HepG2 (cell line): ENCODE measurements around the gene TTC31. TPM values are rescaled to one million over a fixed set of nuclear protein-coding genes. Genes with fewer than 3 reads are reported as not detected.

Experiments
- ARNT ChIP-seq: fragments of 450-650 bp; IDR thresholded peaks from 2 replicates; pipeline ENCODE4 v1.6.1; 2017
- ELF4 ChIP-seq: sonication (generic); formaldehyde crosslinking; IDR thresholded peaks from 2 replicates; pipeline ENCODE4 v1.5.0; 2020; ENCODE audit warnings: missing genetic modification reagents, mild to moderate bottlenecking, moderate library complexity, borderline replicate concordance
- HNF4A ChIP-seq: sonication (generic); formaldehyde crosslinking; IDR thresholded peaks from 2 replicates; pipeline ENCODE4 v1.4.0; 2020; ENCODE audit warnings: missing genetic modification reagents
- MIER3 ChIP-seq: IDR thresholded peaks from 2 replicates; pipeline ENCODE4 v1.6.1; 2016; ENCODE audit warnings: missing compliant biosample characterization, borderline replicate concordance
- PATZ1 ChIP-seq: sonication (generic); formaldehyde crosslinking; IDR thresholded peaks from 2 replicates; pipeline ENCODE4 v1.4.0; 2020; ENCODE audit warnings: missing genetic modification reagents
- PITX1 ChIP-seq: sonication (generic); formaldehyde crosslinking; IDR thresholded peaks from 2 replicates; pipeline ENCODE4 v1.5.1; 2020; ENCODE audit warnings: mild to moderate bottlenecking, missing genetic modification reagents
- POLR2G ChIP-seq: fragments of 200-400 bp; formaldehyde crosslinking; IDR thresholded peaks from 2 replicates; pipeline ENCODE4 v1.6.1; 2018; ENCODE audit warnings: mild to moderate bottlenecking, low read depth, low read length, moderate library complexity
- RBFOX2 ChIP-seq: fragments of 200-400 bp; formaldehyde crosslinking; IDR thresholded peaks from 2 replicates; pipeline ENCODE4 v1.6.1; 2017; ENCODE audit warnings: low read depth, mild to moderate bottlenecking, low read length
- REL ChIP-seq: sonication (generic); formaldehyde crosslinking; conservative IDR thresholded peaks from 2 replicates; pipeline ENCODE4 v1.8.0; 2022; ENCODE audit warnings: mild to moderate bottlenecking, missing genetic modification reagents, moderate library complexity
- SMAD1 ChIP-seq: sonication (generic); formaldehyde crosslinking; IDR thresholded peaks from 2 replicates; pipeline ENCODE4 v1.4.0; 2020; ENCODE audit warnings: missing genetic modification reagents, low read depth, mild to moderate bottlenecking, borderline replicate concordance
- SNAI1 ChIP-seq: sonication (generic); formaldehyde crosslinking; IDR thresholded peaks from 2 replicates; pipeline ENCODE4 v1.5.0; 2020; ENCODE audit warnings: mild to moderate bottlenecking, missing genetic modification reagents, borderline replicate concordance
- ZBTB39 ChIP-seq: sonication (generic); formaldehyde crosslinking; IDR thresholded peaks from 2 replicates; pipeline ENCODE4 v1.5.0; 2020; ENCODE audit warnings: missing genetic modification reagents
- ZBTB7B ChIP-seq: sonication (generic); formaldehyde crosslinking; IDR thresholded peaks from 2 replicates; pipeline ENCODE4 v1.4.0; 2020; ENCODE audit warnings: missing genetic modification reagents
- ZFP41 ChIP-seq: sonication (generic); formaldehyde crosslinking; IDR thresholded peaks from 2 replicates; pipeline ENCODE4 v1.4.0; 2020; ENCODE audit warnings: mild to moderate bottlenecking, missing genetic modification reagents, borderline replicate concordance
- ZFP91 ChIP-seq: sonication (generic); formaldehyde crosslinking; IDR thresholded peaks from 2 replicates; pipeline ENCODE4 v1.9.0; 2022; ENCODE audit warnings: missing genetic modification reagents, mild to moderate bottlenecking, borderline replicate concordance
- ZFX ChIP-seq: sonication (generic); formaldehyde crosslinking; IDR thresholded peaks from 2 replicates; pipeline ENCODE4 v1.4.0; 2020; ENCODE audit warnings: mild to moderate bottlenecking, low read depth, missing genetic modification reagents, moderate library complexity
- ZNF552 ChIP-seq: sonication (generic); formaldehyde crosslinking; IDR thresholded peaks from 2 replicates; pipeline ENCODE4 v1.9.0; 2022; ENCODE audit warnings: missing genetic modification reagents, mild to moderate bottlenecking, borderline replicate concordance
- ZNF776 ChIP-seq: sonication (generic); formaldehyde crosslinking; IDR thresholded peaks from 2 replicates; pipeline ENCODE4 v1.4.0; 2020; ENCODE audit warnings: mild to moderate bottlenecking, missing genetic modification reagents
- ZNF782 ChIP-seq: sonication (generic); formaldehyde crosslinking; IDR thresholded peaks from 2 replicates; pipeline ENCODE4 v1.4.0; 2020; ENCODE audit warnings: missing genetic modification reagents, mild to moderate bottlenecking, borderline replicate concordance
- polyA plus RNA-seq, 8 experiments: library from polyadenylated mRNA; depleted of rRNA in 3 of 8; stranded (reverse) in 7 of 8; unstranded in 1 of 8; fragments of >200 nt; fragmentation: Illumina TruSeq in 4 of 8; extraction: Trizol in 4 of 8; gene quantifications; 2 replicates each; pipeline versions ENCODE4 v1.2.1 to v1.2.3, GENCODE V29; 2011 to 2016; ENCODE audit warnings: low read depth in 4 of 8, missing spikeins in 1 of 8, mixed read lengths in 1 of 8; ENCODE audit not compliant: insufficient read depth in 1 of 8
- total RNA-seq, 5 experiments: library from RNA; depleted of rRNA; stranded (reverse); fragments of >200 nt; fragmentation: Illumina TruSeq; extraction: Trizol; gene quantifications; 2 replicates each; pipeline ENCODE4 v1.2.3, GENCODE V29; 2016; ENCODE audit warnings: low read depth in 1 of 5
- TF ChIP-seq, protein P1 (sequence below): sonication (generic); formaldehyde crosslinking; IDR thresholded peaks from 2 replicates; pipeline ENCODE4 v1.5.1; 2020; ENCODE audit warnings: missing genetic modification reagents, mild to moderate bottlenecking, borderline replicate concordance

The TTC31 gene
- total and polyA plus RNA-seq, 2 of the 13 experiments (the other 11 are each of a cell fraction or from before 2014, with no cell fraction given): 28.3 to 39.5 TPM

- TF ChIP-seq ZBTB39 (CRISPR knock-in tag): no peak
- TF ChIP-seq HNF4A (CRISPR knock-in tag): peak; percentile 24; the same call in 1 of the 2 replicates
- 0 out of 2 replicates have a peak, but pooled peaks have one; percentile 47 for TF ChIP-seq POLR2G
- TF ChIP-seq MIER3: no peak
- TF ChIP-seq, protein P1, sequence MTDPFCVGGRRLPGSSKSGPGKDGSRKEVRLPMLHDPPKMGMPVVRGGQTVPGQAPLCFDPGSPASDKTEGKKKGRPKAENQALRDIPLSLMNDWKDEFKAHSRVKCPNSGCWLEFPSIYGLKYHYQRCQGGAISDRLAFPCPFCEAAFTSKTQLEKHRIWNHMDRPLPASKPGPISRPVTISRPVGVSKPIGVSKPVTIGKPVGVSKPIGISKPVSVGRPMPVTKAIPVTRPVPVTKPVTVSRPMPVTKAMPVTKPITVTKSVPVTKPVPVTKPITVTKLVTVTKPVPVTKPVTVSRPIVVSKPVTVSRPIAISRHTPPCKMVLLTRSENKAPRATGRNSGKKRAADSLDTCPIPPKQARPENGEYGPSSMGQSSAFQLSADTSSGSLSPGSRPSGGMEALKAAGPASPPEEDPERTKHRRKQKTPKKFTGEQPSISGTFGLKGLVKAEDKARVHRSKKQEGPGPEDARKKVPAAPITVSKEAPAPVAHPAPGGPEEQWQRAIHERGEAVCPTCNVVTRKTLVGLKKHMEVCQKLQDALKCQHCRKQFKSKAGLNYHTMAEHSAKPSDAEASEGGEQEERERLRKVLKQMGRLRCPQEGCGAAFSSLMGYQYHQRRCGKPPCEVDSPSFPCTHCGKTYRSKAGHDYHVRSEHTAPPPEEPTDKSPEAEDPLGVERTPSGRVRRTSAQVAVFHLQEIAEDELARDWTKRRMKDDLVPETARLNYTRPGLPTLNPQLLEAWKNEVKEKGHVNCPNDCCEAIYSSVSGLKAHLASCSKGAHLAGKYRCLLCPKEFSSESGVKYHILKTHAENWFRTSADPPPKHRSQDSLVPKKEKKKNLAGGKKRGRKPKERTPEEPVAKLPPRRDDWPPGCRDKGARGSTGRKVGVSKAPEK: peak; percentile 75; the same call in 1 of the 2 replicates
- TF ChIP-seq ZFX (CRISPR knock-in tag): peak; percentile 50
- 0 out of 2 replicates have a peak, but pooled peaks have one; percentile 62 for TF ChIP-seq REL (CRISPR knock-in tag)
- no peak for TF ChIP-seq ELF4
- 0 out of 2 replicates have a peak, but pooled peaks have one; percentile 50 for TF ChIP-seq ZNF782 (CRISPR knock-in tag)
- peak; percentile 49 for TF ChIP-seq PITX1 (CRISPR knock-in tag)
- peak; percentile 84 for TF ChIP-seq PATZ1 (CRISPR knock-in tag)
- no peak for TF ChIP-seq ARNT
- TF ChIP-seq ZBTB7B (CRISPR knock-in tag): 0 out of 2 replicates have a peak, but pooled peaks have one; percentile 15
- 0 out of 2 replicates have a peak, but pooled peaks have one; percentile 18 for TF ChIP-seq ZFP41 (CRISPR knock-in tag)
- peak; percentile 74 for TF ChIP-seq RBFOX2
- TF ChIP-seq SMAD1 (CRISPR knock-in tag): 0 out of 2 replicates have a peak, but pooled peaks have one; percentile 40
- 0 out of 2 replicates have a peak, but pooled peaks have one; percentile 48 for TF ChIP-seq ZNF776 (CRISPR knock-in tag)
- no peak for TF ChIP-seq ZNF552 (CRISPR knock-in tag)
- peak; percentile 60; the same call in 1 of the 2 replicates for TF ChIP-seq ZFP91
- no peak for TF ChIP-seq SNAI1 (CRISPR knock-in tag)
These were observed 16.5 kb downstream of the TTC31 start, which contains the start of gene LBX2 (continued) for GRCh38 chr2:74499267-74499939.
